ENCODE results near the gene FBF1.

Gene FBF1

DNA sequence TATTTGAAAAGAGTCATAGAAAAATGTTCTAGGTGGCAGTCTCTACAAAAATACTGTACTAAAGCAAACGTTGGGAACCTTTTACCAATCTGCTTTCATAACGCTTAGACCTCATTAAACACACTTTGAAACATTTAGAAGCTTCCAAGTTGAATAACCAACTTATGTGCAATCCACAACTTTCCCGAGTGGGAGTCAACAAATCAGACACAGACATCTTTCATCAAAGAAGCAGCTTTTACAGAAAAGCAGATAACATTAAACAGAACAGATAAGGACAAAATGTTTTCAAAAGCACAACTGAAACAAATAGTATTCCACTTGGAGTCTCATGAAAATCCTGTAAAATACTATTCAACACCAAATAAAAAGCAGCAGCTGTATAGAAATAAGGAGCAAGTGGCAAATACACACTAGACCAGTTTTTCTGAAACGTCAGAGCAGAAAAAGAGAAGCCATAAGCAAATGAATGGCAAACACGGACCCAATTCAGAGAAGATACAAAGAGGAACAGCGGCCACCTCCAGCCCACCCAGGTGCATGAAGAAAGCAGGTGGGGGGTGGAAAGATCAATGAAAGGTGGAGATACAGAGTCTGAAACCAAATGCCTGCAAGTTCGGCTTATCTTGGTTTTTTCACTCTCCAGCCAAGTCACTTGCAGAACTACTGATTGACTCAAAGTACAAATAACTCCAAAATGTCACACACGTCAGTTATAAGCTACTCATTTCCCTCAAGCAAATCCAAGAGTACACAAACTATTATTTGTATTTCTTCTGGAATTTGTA is 18.4 kb upstream of the FBF1 start:
- DNase-seq (ENCODE audit: low read depth): no peak

GRCh38 chr17:75950855-75951554 is 10.2 kb upstream of the FBF1 start:
- no peak for DNase-seq (ENCODE audit: low read depth)

DNA sequence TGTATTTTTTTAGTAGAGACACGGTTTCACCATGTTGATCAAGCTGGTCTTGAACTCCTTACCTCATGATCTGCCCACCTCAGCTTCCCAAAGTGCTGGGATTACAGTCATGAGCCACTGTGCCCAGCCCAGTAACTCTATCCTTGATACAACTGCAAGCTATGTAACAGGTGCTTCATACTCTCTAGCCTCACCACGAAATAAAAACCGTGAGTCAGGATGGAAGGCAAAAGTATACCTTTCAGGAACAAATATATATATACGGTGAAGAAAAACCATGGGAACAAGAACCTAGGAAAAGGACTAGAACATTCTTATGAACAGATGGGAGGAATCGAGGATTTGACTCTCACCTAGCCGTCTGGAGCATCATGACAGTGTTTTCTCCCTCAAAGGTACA is 9.6 kb upstream of the FBF1 start:
- DNase-seq (ENCODE audit: low read depth): no peak

- no peak for DNase-seq (ENCODE audit: low read depth)
These were observed 4.4 kb upstream of the FBF1 start for GRCh38 chr17:75945211-75945610.

GRCh38 chr17:75943491-75943890 is 2.6 kb upstream of the FBF1 start:
- DNase-seq (ENCODE audit: low read depth): no peak

- DNase-seq (ENCODE audit: low read depth): no peak
These were observed 1.6 kb upstream of the FBF1 start for GRCh38 chr17:75942473-75942872.

GRCh38 chr17:75941442-75941819 is 589 bp upstream of the FBF1 start:
- DNase-seq (ENCODE audit: low read depth): no peak

DNA sequence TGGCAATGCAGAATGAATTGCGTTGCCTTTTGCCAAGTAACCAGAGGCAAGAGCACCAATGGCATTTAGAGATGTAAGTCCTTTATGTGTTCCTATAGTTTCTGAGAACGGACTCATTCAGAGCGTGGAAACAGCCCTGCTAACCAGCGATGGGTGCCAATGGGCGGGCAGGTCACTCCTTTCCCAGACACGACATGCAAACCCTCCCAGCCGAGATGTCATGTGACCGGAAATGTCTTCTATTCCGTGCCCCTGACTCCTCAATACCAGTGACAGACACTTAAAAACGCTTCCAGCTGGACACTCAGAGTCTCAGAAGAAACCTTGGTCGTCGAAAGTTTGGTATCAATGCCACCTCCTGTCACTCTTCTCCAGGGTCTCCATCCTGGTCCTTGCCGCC is 3.2 kb downstream of the FBF1 start:
- no peak for DNase-seq (ENCODE audit: low read depth)

DNA sequence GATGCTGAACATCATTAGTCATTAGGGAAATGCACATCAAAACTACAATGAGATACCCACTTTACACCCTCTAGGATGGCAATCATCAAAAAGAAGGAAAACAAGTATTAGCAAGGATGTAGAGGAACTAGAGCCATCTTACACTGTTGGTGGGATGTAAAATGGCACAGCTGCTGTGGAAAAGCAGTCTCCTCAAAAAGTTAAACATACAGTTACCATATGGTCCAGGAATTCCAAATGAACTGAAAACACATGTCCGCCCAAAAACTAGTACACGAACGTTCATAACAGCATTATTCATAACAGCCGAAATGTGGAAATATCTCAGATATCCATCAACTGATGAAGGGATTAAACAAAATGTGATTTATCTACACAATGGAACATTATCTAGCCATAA is 7.0 kb downstream of the FBF1 start:
- no peak for DNase-seq (ENCODE audit: low read depth)

DNA sequence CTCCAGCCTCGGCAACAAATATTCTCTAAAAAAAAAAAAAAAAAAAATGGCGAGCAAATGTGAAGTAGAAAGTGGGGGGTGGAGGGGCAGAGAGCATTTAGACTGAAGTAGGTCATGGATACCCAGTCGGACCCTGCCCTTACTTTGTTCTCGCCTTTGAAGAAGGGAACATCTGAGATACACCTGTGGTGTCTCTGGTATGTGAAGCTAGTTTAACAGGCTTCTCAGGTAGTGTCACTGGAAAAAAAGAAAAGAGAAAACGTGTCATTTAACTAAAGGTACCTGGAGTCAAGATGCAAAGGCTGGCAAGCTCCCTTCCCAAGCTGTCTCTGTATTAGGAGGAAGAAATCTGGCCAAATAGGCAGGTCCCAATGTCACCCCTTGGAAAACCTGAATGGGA is 8.0 kb downstream of the FBF1 start:
- DNase-seq (ENCODE audit: low read depth): no peak

DNA sequence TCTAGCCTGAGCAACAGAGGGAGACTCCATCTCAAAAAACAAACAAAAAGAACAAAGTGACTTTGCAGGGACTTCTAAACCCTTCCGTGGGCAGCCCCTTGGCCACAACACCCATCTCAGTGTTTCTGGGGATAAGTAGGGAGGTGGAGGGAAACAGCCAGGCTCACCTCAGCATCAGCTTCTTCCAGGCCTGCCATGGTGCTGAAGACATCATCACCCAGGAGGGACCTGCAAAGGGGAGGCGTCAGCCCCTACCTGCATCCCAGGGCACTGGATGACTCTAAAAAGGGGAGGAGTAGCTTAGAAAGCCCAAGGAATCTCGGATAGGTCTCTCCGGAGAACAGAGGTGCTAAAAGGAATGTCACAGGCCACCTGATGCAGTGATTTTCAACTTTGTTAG is 9.8 kb downstream of the FBF1 start:
- no peak for DNase-seq (ENCODE audit: low read depth)

DNA sequence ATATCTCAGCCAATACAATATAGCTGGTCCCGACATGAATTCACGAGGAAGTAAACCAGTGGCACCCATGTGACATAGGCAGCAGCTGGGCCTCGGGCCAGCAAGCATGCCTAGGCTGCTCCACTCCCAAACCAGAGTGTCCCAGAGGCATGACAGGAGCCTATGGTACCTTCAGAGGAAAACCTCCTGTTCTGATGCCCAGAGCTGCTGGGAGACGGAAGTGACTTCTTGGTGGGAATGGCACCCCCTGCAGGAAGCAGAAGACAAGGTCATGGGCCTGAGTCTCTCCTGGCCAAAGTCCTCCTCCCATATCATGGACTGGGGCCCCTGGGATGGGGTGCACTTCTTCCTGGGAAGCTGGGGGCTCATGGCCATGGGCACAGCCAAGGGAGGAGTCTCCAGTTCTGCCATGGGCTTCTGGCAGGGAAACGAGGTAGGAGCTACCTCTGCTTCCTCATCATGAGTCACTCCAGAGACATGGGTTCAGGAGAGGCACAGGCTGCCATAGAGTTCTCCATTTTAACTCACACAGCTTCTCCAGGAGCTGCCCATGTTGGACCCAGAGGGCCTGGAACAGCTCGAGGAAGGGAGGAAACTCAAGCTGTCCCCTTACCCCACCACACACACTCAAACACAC is 13.4 kb downstream of the FBF1 start:
- DNase-seq (ENCODE audit: low read depth): no peak

GRCh38 chr17:75926456-75926855 is 14.4 kb downstream of the FBF1 start:
- DNase-seq (ENCODE audit: low read depth): no peak

GRCh38 chr17:75925912-75926311 is 14.9 kb downstream of the FBF1 start:
- DNase-seq (ENCODE audit: low read depth): no peak

DNA sequence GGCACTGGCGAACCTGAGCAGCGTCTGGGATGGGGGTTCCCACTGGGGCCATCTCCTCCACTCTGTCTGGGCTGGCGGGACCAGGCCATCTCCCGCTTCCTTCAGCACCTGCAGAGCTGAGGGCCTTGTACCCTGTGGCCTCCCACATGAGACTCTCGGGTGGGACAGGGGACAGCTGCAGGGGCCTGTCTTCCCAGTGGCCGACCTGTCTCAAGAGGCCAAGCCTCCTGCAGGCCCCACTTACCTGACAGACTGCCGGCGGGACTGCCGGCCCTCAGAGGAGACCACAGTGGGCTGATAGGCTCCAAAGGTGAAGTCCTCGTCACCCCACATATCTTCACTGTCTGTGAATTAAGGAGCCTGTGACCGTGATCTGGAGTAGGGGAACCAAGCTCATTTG is 15.7 kb downstream of the FBF1 start:
- no peak for DNase-seq (ENCODE audit: low read depth)

GRCh38 chr17:75922963-75923874 is 17.6 kb downstream of the FBF1 start:
- no peak for DNase-seq (ENCODE audit: low read depth)

DNA sequence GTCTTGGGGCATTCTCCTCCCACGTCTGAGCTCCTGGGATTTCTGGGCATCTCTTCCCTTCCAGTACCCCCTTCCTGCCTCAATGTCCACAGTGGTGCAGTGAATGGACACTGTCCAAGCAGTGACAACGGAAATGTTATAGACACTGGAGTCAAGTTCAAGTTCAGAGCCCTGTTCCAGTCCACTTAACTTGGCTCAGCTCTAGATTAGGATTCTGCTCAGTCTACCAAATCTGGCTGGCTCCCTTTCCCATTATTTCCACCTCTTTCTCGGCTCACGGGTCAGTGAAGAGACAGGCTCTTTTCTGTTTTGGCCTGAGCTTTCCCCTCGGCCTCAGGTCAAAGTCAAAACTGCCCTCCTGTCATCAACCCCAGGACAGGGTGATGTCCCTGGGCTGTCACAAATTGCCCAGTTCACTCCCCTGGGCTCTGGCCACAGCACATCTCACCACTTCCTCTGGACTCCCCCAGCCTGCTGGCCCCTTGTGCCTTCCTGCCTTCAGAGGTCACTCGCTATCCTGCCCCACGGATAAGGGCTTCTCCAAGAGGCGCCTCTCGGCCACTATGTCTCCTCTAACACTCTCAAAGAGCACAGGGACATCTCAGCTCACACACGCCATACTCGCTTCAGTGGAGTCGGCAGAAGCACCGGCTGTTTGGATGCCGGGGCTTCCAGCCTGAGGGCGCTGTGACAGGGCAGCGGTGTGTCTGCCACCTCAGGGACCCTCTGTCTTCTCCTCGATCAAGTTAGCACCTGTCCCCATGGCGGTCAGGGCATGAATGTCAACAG is 18.5 kb downstream of the FBF1 start:
- no peak for DNase-seq (ENCODE audit: low read depth)

GRCh38 chr17:75921596-75921995 is 19.2 kb downstream of the FBF1 start:
- DNase-seq (ENCODE audit: low read depth): no peak

DNA sequence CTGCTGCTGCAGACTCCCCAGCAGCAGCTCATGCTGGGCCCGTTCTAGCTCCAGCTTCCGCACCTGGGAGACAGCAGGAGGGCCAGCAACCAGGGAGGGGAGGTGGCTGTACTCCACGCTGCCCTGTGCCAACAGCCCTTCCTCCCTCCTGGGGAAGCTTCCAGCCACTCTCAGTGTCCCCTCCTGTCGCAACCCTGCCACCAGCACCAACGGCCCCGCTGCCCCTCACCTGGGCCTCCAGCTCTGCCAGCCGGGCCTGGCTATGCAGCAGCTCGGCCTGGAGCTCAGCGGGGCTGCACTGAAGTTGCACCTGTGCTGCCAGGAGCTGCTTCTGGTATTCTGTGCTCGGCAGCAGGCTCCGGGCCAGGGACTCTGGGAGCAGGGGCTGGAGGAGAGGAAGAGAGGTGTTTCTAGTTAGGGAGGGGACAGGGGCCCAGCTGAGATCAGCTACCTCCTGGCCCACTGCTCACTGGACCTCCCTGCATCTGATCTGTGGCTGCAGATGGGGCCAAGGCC is 20.7 kb downstream of the FBF1 start:
- DNase-seq (ENCODE audit: low read depth): no peak

GRCh38 chr17:75919611-75920010 is 21.2 kb downstream of the FBF1 start:
- DNase-seq (ENCODE audit: low read depth): no peak

DNA sequence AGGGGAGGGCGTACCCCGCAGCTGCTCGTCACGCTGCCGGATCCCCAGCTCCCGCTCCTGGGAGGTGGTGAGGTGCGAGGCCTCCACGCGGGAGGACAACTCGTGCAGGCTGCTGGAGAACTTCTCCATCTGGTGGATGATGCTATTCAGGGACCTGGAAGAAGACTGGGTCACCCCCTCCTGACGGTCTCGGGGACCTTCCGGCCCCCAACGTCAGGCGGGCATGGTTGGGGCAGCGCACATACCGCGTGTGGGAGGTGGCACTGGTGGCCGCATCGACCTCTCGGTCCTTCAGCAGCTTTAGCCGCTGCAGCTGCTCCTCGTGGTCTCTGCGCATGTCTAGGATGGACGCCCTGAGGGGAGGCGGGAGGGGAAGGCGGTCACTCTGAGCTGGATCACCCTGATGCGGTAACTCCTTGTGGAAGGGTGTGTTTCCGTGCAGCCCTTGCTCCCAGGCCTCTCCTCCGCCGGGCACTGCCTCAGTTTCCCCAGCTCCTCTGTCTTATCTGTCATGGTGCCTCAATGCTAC is 22.9 kb downstream of the FBF1 start:
- no peak for DNase-seq (ENCODE audit: low read depth)
